Measurements from ENCODE around the gene HPSE2.
"Not testable (repeated sequence)": the region's sequence is repeated elsewhere in the genome, so short reads cannot be mapped to it uniquely, and the experiment has no call there.

DNA sequence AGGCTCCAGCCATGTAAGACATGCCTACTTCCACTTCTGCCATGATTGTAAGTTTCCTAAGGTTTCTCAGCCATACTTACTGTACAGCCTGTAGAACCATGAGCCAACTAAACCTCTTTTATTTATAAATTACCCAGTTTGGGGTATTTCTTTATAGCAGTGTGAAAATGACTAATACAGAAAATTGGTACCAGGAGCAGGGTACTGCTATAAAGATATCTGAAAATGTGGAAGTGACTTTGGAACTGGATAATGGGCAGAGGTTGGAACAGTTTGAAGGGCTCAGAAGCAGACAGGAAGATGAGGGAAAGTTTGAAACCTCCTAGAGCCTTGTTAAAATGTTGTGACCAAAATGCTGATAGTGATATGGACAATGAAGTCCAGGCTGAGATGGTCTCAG lies 12.2 kb upstream of the HPSE2 start:
- TF ChIP-seq, protein P1, sequence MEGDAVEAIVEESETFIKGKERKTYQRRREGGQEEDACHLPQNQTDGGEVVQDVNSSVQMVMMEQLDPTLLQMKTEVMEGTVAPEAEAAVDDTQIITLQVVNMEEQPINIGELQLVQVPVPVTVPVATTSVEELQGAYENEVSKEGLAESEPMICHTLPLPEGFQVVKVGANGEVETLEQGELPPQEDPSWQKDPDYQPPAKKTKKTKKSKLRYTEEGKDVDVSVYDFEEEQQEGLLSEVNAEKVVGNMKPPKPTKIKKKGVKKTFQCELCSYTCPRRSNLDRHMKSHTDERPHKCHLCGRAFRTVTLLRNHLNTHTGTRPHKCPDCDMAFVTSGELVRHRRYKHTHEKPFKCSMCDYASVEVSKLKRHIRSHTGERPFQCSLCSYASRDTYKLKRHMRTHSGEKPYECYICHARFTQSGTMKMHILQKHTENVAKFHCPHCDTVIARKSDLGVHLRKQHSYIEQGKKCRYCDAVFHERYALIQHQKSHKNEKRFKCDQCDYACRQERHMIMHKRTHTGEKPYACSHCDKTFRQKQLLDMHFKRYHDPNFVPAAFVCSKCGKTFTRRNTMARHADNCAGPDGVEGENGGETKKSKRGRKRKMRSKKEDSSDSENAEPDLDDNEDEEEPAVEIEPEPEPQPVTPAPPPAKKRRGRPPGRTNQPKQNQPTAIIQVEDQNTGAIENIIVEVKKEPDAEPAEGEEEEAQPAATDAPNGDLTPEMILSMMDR (IDR thresholded peaks at IDR 0.05; ENCODE audit: insufficient read depth, low read length, poor library complexity, severe bottlenecking) = not testable (repeated sequence)
- not testable (repeated sequence) for TF ChIP-seq EZH2phosphoT487 (conservative IDR thresholded peaks at IDR 0.05; ENCODE audit: low read length)
